ENCODE results near the gene PPM1L. TPM values are rescaled to one million over a fixed set of nuclear protein-coding genes. Genes with fewer than 3 reads are reported as not detected.

PPM1L gene
- total and polyA plus RNA-seq, 2 donors (not counting 1 experiment from before 2014, with no cell fraction given) = 1.1 to 12.0 TPM

- Mint-ChIP-seq H3K4me1 (no peaks in the 10 kb centered on the region), H3K27ac (no peak overlapping the region), H3K4me3 (no peak overlapping the region), H3K27me3 (peaks cover 4% of the 10 kb centered on the region), H3K9me3 (ENCODE audit: insufficient read depth) (no peaks in the 10 kb centered on the region)
- H4K20me1 ChIP-seq (ENCODE audit: control insufficient read depth, insufficient read depth, low read length, poor library complexity, severe bottlenecking) = no peaks in the 10 kb centered on the region
- ATAC-seq (ENCODE audit: low read depth) = no peak
- no peak overlapping the region for H3K4me3 ChIP-seq (ENCODE audit: control extremely low read depth in 1 of 5, extremely low read depth in 1 of 5, insufficient read depth in 1 of 5, low read depth in 2 of 5, low read length in 4 of 5)
- no peak overlapping the region for H2AFZ ChIP-seq (ENCODE audit: insufficient read depth, low read depth, low read length, poor library complexity, severe bottlenecking)
- H3K4me1 ChIP-seq (ENCODE audit: control insufficient read depth in 2 of 2, insufficient read depth in 2 of 2, low read length in 2 of 2) = no peaks in the 10 kb centered on the region
- H3K27ac ChIP-seq (ENCODE audit: low read length in 2 of 2) = no peak overlapping the region
- H3K4me2 ChIP-seq (replicated peaks; ENCODE audit: low read depth, low read length, poor library complexity, severe bottlenecking) = no peak overlapping the region
- H3K79me2 ChIP-seq (ENCODE audit: control insufficient read depth, insufficient read depth, low read length) = no peaks in the 10 kb centered on the region
- ChIA-PET CTCF (no interaction called here), POLR2A (no interaction called here)
- TF ChIP-seq, protein P1, sequence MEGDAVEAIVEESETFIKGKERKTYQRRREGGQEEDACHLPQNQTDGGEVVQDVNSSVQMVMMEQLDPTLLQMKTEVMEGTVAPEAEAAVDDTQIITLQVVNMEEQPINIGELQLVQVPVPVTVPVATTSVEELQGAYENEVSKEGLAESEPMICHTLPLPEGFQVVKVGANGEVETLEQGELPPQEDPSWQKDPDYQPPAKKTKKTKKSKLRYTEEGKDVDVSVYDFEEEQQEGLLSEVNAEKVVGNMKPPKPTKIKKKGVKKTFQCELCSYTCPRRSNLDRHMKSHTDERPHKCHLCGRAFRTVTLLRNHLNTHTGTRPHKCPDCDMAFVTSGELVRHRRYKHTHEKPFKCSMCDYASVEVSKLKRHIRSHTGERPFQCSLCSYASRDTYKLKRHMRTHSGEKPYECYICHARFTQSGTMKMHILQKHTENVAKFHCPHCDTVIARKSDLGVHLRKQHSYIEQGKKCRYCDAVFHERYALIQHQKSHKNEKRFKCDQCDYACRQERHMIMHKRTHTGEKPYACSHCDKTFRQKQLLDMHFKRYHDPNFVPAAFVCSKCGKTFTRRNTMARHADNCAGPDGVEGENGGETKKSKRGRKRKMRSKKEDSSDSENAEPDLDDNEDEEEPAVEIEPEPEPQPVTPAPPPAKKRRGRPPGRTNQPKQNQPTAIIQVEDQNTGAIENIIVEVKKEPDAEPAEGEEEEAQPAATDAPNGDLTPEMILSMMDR (IDR thresholded peaks at IDR 0.05) = no peak
- no peak for TF ChIP-seq EZH2 (IDR thresholded peaks at IDR 0.05; ENCODE audit: borderline replicate concordance, insufficient read depth, low read depth, low read length, poor library complexity, severe bottlenecking)
- no peak overlapping the region for H3K9ac ChIP-seq (ENCODE audit: low read length)
- H3K27me3 ChIP-seq (replicated peaks in 1 of 4; ENCODE audit: control extremely low read depth in 1 of 4, control insufficient read depth in 3 of 4, insufficient read depth in 4 of 4, low read length in 3 of 4) = no peaks in the 10 kb centered on the region
- H3K36me3 ChIP-seq (replicated peaks in 1 of 2; ENCODE audit: control extremely low read depth in 1 of 2, control insufficient read depth in 1 of 2, extremely low read depth in 1 of 2, insufficient read depth in 2 of 2, low read length in 1 of 2) = no peaks in the 10 kb centered on the region
- no peaks in the 10 kb centered on the region for H3K9me3 ChIP-seq (ENCODE audit: control extremely low read depth in 1 of 3, control insufficient read depth in 2 of 3, insufficient read depth in 1 of 3, low read length in 2 of 3)
- no peak for DNase-seq
- intact Hi-C loops (cut with micrococcal nuclease) = no loop called here
These were observed 12.0 kb downstream of the PPM1L start for GRCh38 chr3:160768031-160768430.

DNA sequence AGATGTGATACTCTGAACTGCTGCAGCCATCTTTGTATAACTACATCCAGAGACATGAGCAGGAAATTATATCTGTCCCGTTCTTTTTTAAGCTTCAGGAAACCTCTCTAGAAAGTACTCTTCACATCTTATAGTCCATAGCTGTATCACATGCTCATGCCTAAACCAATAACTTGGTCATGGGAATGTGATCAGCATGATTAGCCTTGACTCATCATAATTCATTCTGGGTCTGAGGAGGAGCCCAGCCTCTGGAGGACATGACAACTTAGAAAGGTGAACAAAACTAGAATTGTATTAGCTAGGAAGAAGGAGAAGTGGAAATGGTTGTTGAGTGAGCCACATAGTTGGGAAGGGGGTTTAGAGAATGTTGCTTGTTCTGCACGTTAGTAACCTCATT lies 12.9 kb downstream of the PPM1L start:
- H2AFZ ChIP-seq (ENCODE audit: insufficient read depth, low read depth, low read length, poor library complexity, severe bottlenecking) = no peak overlapping the region
- peaks cover 4% of the 10 kb centered on the region for H3K27me3 Mint-ChIP-seq
- 92% methylated on average over 1 of the region's 2 CpGs for whole genome bisulfite sequencing (ENCODE audit: insufficient coverage)
- no peak overlapping the region for H3K4me2 ChIP-seq (replicated peaks; ENCODE audit: low read depth, low read length, poor library complexity, severe bottlenecking)
- no peaks in the 10 kb centered on the region for H3K9me3 Mint-ChIP-seq (ENCODE audit: insufficient read depth)
- H3K79me2 ChIP-seq (ENCODE audit: control insufficient read depth, insufficient read depth, low read length) = no peaks in the 10 kb centered on the region
- H3K4me3 ChIP-seq (ENCODE audit: control extremely low read depth in 1 of 5, extremely low read depth in 1 of 5, insufficient read depth in 1 of 5, low read depth in 2 of 5, low read length in 4 of 5) = no peak overlapping the region
- H3K27ac Mint-ChIP-seq = no peak overlapping the region
- DNase-seq = no peak
- H3K4me1 Mint-ChIP-seq = no peaks in the 10 kb centered on the region
- no peaks in the 10 kb centered on the region for H4K20me1 ChIP-seq (ENCODE audit: control insufficient read depth, insufficient read depth, low read length, poor library complexity, severe bottlenecking)
- no peak overlapping the region for H3K27ac ChIP-seq (ENCODE audit: low read length in 2 of 2)
- H3K4me1 ChIP-seq (ENCODE audit: control insufficient read depth in 2 of 2, insufficient read depth in 2 of 2, low read length in 2 of 2) = no peaks in the 10 kb centered on the region
- ATAC-seq (ENCODE audit: low read depth) = no peak
- CTCF ChIA-PET = no interaction called here
- no peaks in the 10 kb centered on the region for H3K36me3 ChIP-seq (replicated peaks in 1 of 2; ENCODE audit: control extremely low read depth in 1 of 2, control insufficient read depth in 1 of 2, extremely low read depth in 1 of 2, insufficient read depth in 2 of 2, low read length in 1 of 2)
- H3K9ac ChIP-seq (ENCODE audit: low read length) = no peak overlapping the region
- POLR2A ChIA-PET = no interaction called here
- no peak for TF ChIP-seq EZH2 (IDR thresholded peaks at IDR 0.05; ENCODE audit: borderline replicate concordance, insufficient read depth, low read depth, low read length, poor library complexity, severe bottlenecking)
- TF ChIP-seq, protein P1 (IDR thresholded peaks at IDR 0.05) = no peak
- intact Hi-C loops (cut with micrococcal nuclease) = no loop called here
- H3K4me3 Mint-ChIP-seq = no peak overlapping the region
- H3K9me3 ChIP-seq (ENCODE audit: control extremely low read depth in 1 of 3, control insufficient read depth in 2 of 3, insufficient read depth in 1 of 3, low read length in 2 of 3) = no peaks in the 10 kb centered on the region
- H3K27me3 ChIP-seq (replicated peaks in 1 of 4; ENCODE audit: control extremely low read depth in 1 of 4, control insufficient read depth in 3 of 4, insufficient read depth in 4 of 4, low read length in 3 of 4) = no peaks in the 10 kb centered on the region

Data from B cell (primary cell).